Stimulated activated CD8-positive, alpha-beta memory T cell treated with anti-CD3 and anti-CD28 coated beads, Interleukin-2, amount 100 ng/mL, for 1 hour (primary cell): Measurements from ENCODE around the gene AKAP13.
"Not testable (repeated sequence)": the region's sequence is repeated elsewhere in the genome, so short reads cannot be mapped to it uniquely, and the experiment has no call there.

Source experiments
- DNase-seq, 2 donors: peaks; one replicate each; pipeline ENCODE4 v3.0.0-alpha.2; 2020; ENCODE audit warnings: low read depth in 2 of 2

Gene AKAP13

DNA sequence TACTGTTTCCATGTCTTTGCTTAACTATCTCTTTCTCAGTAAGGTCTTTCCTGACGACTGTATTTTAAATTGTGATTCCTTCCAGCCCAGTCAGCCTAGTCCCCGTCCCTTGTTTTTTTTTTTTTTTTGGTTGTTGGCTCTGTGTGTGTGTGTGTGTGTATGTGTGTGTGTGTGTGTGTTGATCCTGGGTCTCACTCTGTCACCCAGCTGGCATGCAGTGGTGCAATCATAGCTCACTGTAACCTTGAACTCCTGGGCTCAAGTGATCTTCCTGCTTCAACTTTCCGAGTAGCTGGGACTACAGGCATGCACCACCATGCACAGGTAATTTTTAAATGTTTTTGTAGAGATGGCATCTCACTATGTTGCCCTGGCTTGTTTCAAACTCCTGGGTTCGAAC lies 31.3 kb upstream of the AKAP13 start:
- not testable (repeated sequence) for DNase-seq

- no peak for DNase-seq
These were observed 30.0 kb upstream of the AKAP13 start for GRCh38 chr15:85350395-85350794.

- DNase-seq: not testable (repeated sequence)
These were observed 28.9 kb upstream of the AKAP13 start for GRCh38 chr15:85351501-85351900.

- no peak for DNase-seq
These were observed 28.4 kb upstream of the AKAP13 start for GRCh38 chr15:85351965-85352364.

DNA sequence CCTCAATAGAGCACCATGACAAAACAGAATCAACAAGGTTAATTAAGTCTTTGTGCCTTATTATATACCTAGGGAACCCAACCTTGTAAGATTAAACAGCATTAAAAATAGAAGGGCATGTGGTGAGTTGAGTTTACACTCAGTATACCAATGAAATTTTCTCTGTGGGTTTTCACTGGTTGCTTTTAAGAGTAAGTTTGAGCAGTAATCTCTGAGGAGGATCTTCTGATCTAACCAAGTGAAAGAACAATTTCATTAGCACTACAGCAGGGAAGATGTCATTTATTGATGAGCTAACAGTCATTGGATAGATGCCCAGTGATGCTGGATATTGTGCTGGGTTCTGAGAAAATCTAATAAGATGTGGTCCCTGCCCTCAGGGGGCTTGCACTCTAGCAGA lies 26.9 kb upstream of the AKAP13 start:
- no peak for DNase-seq

DNA sequence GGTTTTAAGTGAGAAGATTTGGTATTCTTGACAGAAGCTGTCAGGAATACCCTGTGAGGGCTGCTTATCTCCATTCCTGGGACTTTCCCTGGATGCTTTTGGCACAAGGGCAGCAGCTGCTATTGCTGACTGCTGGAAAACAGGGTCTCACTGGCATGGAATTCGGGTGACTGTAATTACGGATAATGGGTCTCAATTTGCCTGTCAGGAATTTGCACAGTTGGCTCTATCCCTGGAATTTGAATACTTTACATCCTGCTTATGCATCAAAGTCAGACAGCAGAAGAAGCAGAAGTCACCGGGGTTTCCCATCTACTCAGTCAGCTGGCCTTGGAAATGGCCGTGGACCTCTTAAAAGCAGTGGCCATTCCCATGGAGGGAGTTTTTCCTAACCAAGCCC lies 25.9 kb upstream of the AKAP13 start:
- no peak for DNase-seq

GRCh38 chr15:85354948-85355347 lies 25.5 kb upstream of the AKAP13 start:
- no peak for DNase-seq

- no peak for DNase-seq
These were observed 24.1 kb upstream of the AKAP13 start for GRCh38 chr15:85356276-85356675.

DNA sequence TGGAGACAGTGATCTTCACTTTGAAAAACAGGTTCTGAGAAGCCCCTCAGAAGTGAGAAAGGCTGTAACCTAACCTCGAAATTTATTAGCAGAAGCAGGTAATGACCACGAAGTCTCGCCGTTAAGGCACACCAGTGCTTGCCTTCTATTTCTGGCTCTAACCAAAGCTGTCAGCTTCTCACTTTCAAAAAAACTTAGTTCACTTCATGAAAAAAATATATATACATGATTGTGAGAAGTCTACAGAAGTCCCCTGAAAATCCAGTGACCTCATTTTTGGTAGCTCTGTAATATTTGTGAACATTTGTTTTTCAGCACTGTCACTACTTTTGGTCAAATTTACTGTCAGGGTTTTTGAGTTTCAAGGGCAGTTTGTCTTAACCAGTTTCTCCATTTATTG lies 19.1 kb upstream of the AKAP13 start:
- no peak for DNase-seq

DNA sequence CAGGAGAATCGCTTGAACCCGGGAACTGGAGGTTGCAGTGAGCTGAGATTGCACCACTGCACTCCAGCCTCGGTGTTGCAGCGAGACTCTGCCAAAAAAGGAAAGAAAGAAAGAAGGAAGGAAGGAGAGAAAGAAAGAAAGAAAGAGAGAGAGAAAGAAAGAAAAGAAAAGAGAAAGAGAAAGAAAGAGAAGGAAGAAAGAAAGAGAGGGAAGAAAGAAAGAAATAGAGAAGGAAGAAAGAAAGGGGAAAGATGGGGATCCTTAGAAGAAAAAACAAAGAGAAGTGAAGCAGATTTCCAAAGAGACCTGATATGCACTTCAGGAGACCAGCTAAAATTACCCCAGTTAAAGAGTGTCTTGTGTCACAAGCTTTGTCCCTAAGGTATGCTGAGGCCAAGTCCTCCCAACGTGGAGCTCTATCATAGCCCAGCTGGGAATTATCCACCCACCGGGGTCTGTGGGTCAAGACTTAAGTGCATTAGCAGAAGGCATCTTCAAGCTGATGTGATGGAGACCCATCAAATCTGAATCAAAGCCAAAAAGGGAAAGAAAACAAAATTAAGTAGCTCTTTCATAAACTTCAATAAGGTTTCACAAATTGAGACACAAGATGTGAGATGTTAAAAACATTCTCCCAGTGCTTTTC lies 17.8 kb upstream of the AKAP13 start:
- DNase-seq: no peak

DNA sequence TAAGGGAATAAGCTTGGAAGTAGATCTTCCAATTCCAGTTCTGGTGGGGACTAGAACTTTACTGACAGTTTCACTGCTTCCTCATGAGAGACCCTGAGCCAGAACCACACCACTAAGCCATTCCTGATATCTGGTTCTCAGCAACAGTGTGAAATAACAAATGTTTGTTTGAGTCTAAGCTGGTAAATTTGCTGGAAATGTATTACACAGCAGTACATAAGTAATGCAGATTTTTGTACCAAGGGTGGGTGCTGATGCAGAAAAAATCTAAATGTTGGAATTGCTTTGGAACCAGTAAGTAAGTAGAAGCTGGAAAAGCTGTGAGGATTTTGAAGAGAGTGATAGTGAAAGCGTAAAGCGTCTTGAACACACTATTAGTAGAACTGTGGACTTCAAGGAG lies 14.4 kb upstream of the AKAP13 start:
- no peak for DNase-seq

DNA sequence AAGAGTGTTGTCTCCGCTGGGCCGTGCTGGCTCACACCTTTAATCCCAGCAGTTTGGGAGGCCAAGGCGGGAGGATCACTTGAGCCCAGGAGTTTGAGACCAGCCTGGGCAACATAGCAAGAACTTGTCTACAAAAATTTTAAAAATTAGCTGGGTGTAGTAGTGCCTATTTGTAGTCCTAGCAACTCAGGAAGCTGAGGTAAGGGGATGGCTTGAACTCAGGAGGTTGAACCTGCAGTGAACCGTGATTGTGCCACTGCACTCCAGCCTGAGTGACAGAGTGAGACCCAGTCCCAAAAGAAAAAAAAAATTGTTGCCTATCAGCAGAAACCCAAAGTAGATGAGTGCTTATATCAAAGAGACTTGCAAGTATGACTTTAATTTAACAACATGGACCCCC lies 12.7 kb upstream of the AKAP13 start:
- DNase-seq: no peak

GRCh38 chr15:85374831-85375230 lies 5.6 kb upstream of the AKAP13 start:
- no peak for DNase-seq

DNA sequence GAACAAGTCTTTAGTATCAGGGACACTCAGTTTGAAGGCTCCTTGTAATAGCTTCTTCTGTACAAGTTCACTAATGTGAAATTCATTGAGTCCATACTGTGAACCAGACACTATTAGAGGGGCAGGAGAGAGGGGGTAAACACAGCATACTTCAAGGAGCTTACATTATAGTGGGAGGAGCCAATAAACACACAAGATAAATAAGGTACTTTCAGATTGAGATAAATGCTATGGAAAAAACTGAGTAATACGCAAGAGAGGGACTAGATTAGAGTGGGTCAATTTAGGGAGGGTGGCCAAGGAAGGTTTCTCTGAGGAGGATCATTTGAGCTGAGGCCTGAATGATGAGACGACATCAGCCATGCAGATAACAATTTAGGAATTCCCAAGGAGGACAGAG lies 3.1 kb upstream of the AKAP13 start:
- no peak for DNase-seq

DNA sequence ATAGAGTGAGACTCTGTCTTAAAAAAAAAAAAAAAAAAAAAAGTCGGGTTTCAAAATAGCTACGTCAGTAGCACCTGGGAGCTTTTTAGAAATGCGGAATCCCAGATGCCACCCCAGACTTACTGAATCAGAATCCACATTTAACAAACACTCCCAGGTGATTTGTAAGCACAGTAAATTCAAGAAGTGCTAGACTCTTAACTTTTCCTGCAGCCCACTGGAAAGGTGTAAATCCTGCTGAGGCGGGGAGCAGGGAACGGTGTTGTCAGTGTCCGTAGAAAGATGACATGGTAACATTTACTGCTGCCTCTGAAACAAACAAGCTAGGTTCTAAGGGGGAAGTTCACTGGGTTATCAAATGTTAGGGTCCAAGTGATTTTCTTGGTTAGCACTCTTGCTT lies 2.4 kb upstream of the AKAP13 start:
- no peak for DNase-seq

DNA sequence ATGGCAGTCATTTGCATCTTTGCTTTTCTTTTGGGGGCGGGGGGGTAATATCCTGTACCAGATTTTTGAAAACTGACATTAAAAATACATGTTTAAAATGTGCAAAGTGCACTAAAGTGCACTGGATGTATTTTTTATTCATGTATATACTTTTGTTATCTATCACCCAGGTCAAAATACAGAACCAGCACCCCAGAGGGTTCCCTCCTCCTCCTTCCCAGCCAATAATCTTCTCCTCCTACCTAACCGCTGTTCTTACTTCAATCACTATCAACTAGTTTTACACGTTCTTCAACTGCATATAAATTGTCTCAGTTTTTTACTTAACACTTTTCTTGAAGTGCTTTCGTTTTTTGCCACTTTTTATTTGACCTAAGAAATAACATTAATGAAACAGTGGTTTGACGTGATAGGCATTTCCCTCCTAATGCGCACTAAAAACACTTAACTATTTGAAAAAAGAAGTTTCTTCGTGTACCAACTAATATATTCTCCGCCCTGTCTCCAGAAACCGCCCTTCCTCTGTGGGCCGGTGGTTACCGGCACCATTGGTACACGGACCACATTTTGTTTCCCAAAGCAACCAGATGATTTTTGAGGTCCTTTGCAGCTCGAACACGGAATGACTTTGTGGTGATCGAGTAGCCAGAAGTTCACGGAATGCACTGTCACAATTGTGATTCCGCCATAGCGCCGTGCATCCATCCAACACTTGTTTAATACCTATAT lies 836 bp upstream of the AKAP13 start:
- DNase-seq: peak; percentile 3 to 16

GRCh38 chr15:85380812-85381642 lies 624 bp downstream of the AKAP13 start:
- DNase-seq: peak; percentile 20 to 26

GRCh38 chr15:85381850-85382751 lies 1.7 kb downstream of the AKAP13 start:
- no peak for DNase-seq

DNA sequence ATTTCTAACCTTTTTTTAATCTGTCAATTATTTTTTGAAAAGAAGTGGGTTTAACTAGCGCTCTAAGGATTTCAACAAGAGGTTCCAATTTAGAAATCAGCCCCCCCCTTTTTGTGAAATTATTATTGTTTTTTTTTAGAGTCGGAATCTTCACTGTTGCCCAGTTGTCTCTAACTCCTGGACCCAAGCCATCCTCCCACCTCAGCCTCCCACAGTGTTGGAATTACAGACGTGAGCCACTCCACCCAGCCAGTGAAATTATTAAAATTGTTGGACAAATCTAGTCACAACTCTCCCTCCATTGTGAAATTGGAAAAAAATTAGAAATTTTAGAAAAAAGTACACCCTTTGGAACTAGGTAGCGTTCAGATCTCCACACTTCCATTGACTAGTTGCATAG lies 2.5 kb downstream of the AKAP13 start:
- DNase-seq: no peak

DNA sequence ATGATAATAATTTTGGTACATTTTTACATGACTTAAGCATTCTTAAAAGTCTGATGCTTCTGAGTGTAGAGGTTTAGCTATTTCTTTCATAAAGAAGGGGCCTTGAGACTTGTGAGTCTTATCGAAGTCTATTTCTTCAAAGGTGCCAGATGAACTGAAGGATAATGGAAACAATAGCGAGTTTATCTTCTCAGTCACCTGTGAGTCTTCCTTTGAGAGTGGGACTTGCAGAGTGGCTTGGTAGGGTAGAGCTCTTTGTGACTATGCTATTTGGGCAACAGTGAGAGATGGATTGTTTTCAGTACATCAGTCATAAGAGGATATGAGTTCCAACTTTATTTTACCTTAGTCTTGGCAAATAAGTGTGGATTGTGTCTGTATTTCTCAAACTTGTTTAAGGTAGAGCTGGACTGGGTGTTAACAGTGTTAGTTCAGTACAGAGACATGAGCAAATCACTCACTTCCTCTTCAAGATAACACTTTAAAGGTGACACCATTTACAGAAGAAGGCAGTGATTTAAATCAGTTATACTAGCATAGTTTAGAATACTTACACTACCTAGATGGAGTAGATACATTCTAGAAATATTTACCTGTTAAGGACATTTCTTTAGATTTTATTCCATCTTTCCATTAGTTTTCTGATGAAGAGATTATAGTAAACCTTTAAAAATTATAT lies 3.2 kb downstream of the AKAP13 start:
- DNase-seq: no peak

DNA sequence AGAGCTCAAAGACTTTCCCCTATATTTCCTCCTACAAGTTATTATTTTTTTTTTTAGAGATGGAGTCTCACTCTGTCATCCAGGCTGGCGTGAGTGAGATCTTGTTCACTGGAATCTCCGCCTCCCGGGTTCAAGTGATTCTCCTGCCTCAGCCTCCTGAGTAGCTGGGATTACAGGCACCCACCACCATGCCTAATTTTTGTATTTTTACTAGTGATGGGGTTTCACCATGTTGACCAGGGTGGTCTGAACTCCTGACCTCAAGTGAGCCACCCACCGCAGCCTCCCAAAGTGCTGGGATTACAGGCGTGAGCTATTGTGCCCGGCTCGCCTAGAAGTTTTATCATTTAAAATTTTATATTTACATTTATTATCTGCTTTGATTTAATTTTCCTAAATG lies 5.9 kb downstream of the AKAP13 start:
- DNase-seq: no peak
